Gastroesophageal sphincter (tissue), 3 donors: Measurements from ENCODE around the gene ANKRD18A.

Experiments used
- POLR2A ChIP-seq, 2 donors: fragments of 450-650 bp; IDR thresholded peaks; one replicate each; pipeline ENCODE4 v1.6.1; 2017; ENCODE audit warnings: antibody characterized with exemption in 2 of 2, mild to moderate bottlenecking in 2 of 2, moderate library complexity in 1 of 2
- POLR2AphosphoS5 ChIP-seq: sonication (generic); formaldehyde crosslinking; IDR thresholded peaks from one replicate; pipeline ENCODE4 v1.6.1; 2017; ENCODE audit warnings: antibody characterized with exemption
- TF ChIP-seq, protein P1 (sequence below), 4 experiments: fragments of 200-600 bp in 2 of 4; fragments of 450-650 bp in 2 of 4; sonication (generic) in 1 of 4; IDR thresholded peaks; one replicate each; pipeline ENCODE4 v1.5.1; 2017 to 2019; ENCODE audit warnings: antibody characterized with exemption in 4 of 4, mild to moderate bottlenecking in 2 of 4, moderate library complexity in 2 of 4

DNA sequence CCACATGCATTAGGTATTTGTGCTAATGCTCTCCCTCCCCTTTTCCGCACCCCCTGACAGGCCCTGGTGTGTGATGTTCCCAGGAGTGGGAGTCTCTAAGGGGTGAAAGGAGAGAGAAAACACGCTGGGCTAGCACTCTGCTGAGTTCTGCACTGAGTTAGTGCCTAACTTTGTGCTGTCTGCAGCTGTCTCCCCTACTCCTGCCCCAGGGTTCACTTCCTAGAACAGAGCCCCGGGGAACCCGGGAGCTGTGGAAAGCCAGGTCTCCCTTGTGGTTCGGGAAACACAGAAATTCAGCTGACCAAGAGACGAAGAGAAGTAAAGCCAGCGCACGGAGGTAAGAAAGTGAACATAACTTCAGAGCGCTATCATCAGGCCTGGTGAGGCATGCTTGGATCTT lies 20.7 kb upstream of the ANKRD18A start:
- TF ChIP-seq POLR2A (IDR thresholded peaks at IDR 0.05) (no peak), POLR2AphosphoS5 (no peak)
- TF ChIP-seq, protein P1, sequence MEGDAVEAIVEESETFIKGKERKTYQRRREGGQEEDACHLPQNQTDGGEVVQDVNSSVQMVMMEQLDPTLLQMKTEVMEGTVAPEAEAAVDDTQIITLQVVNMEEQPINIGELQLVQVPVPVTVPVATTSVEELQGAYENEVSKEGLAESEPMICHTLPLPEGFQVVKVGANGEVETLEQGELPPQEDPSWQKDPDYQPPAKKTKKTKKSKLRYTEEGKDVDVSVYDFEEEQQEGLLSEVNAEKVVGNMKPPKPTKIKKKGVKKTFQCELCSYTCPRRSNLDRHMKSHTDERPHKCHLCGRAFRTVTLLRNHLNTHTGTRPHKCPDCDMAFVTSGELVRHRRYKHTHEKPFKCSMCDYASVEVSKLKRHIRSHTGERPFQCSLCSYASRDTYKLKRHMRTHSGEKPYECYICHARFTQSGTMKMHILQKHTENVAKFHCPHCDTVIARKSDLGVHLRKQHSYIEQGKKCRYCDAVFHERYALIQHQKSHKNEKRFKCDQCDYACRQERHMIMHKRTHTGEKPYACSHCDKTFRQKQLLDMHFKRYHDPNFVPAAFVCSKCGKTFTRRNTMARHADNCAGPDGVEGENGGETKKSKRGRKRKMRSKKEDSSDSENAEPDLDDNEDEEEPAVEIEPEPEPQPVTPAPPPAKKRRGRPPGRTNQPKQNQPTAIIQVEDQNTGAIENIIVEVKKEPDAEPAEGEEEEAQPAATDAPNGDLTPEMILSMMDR (IDR thresholded peaks at IDR 0.05): no peak
